GM12878 (cell line): ENCODE data around the gene GMPPA. TPM values are rescaled to one million over a fixed set of nuclear protein-coding genes. Genes with fewer than 3 reads are reported as not detected.

Experiments
- ATAC-seq: fragments of 200-7000 bp; cut with Tn5 transposase; 3 replicates; pipeline ENCODE4 v1.9.1; 2020; ENCODE audit warnings: mild to moderate bottlenecking, moderate library complexity
- BruUV-seq: library from RNA; stranded (reverse); fragments of 400-500 nt; replicated peaks from 2 replicates; lab custom pipeline; 2021; lab: Mats Ljungman, UMichigan
- CTCF ChIA-PET: fragments of 300-600 bp; sonication (Branson Sonifier 250); formaldehyde crosslinking; extraction: SDS; loops from one replicate; lab custom pipeline; 2021; ENCODE audit warnings: inconsistent platforms; lab: Yijun Ruan, JAX
- POLR2A ChIA-PET: fragments of 350-600 bp; formaldehyde crosslinking; extraction: SDS; loops from one replicate; lab custom pipeline; 2021; ENCODE audit warnings: inconsistent platforms; lab: Charles Lee
- RAD21 ChIA-PET: fragments of 300-600 bp; sonication (Branson Sonifier 250); formaldehyde crosslinking; loops from one replicate; lab custom pipeline; 2023; ENCODE audit warnings: antibody characterized with exemption; ENCODE audit not compliant: unreplicated experiment; lab: Charles Lee
- SMC1A ChIA-PET: fragments of 300-600 bp; sonication (Branson Sonifier 250); formaldehyde crosslinking; loops from one replicate; lab custom pipeline; 2023; ENCODE audit not compliant: unreplicated experiment, uncharacterized antibody; lab: Charles Lee
- DNase-seq: peaks from one replicate; pipeline ENCODE4 v3.0.0-alpha.2; 2011; ENCODE audit warnings: low read depth, low spot score
- FAIRE-seq: peaks from 3 replicates; lab custom pipeline; 2011; peaks lifted over from hg19 to GRCh38; lab: Jason Lieb, UNC
- H2AFZ ChIP-seq: 2 replicates; pipeline ENCODE4 v1.6.0; 2011; ENCODE audit warnings: low read depth, low read length, control low read depth; ENCODE audit not compliant: control insufficient read depth
- H3K27ac ChIP-seq: 2 replicates; pipeline ENCODE4 v1.5.1; 2011; ENCODE audit warnings: control low read depth; ENCODE audit not compliant: control insufficient read depth, insufficient read depth
- H3K27me3 ChIP-seq, 2 experiments: replicated peaks in 1 of 2; 2 replicates each; pipeline versions ENCODE4 v1.6.0 to v1.6.1; 2011; ENCODE audit warnings: low read length in 1 of 2; ENCODE audit not compliant: control insufficient read depth in 2 of 2, insufficient read depth in 2 of 2
- H3K36me3 ChIP-seq, 2 experiments: 2 replicates each; pipeline ENCODE4 v1.5.1; 2011; ENCODE audit warnings: low read length in 1 of 2; ENCODE audit not compliant: control insufficient read depth in 2 of 2, insufficient read depth in 2 of 2
- H3K4me1 ChIP-seq: 2 replicates; pipeline ENCODE4 v1.6.1; 2011; ENCODE audit warnings: mild to moderate bottlenecking, low read length, moderate library complexity, mixed read lengths; ENCODE audit not compliant: control insufficient read depth, insufficient read depth
- H3K4me2 ChIP-seq: 2 replicates; pipeline ENCODE4 v1.6.0; 2011; ENCODE audit warnings: control low read depth; ENCODE audit not compliant: control insufficient read depth, insufficient read depth
- H3K4me3 ChIP-seq: fragments of 200-600 bp; sonication (generic); 2 replicates; pipeline ENCODE4 v1.5.1; 2016
- H3K79me2 ChIP-seq: 2 replicates; pipeline ENCODE4 v1.6.0; 2011; ENCODE audit warnings: low read length; ENCODE audit not compliant: control insufficient read depth, insufficient read depth
- H3K9ac ChIP-seq: 2 replicates; pipeline ENCODE4 v1.8.0; 2011; ENCODE audit warnings: low read length, control low read depth, mixed read lengths; ENCODE audit not compliant: control insufficient read depth, insufficient read depth
- H3K9me3 ChIP-seq: replicated peaks from 3 replicates; pipeline ENCODE4 v1.5.1; 2011; ENCODE audit warnings: mild to moderate bottlenecking, low read length; ENCODE audit not compliant: control insufficient read depth, insufficient read depth
- H4K20me1 ChIP-seq: 2 replicates; pipeline ENCODE4 v1.6.0; 2011; ENCODE audit not compliant: control insufficient read depth, insufficient read depth
- MTA3 ChIP-seq: IDR thresholded peaks from 2 replicates; pipeline ENCODE4 v1.6.1; 2012; ENCODE audit warnings: low read length, inconsistent platforms, borderline replicate concordance
- WGBS: methylation state at CpG from one replicate; pipeline ENCODE4 v1.1.6; 2016; ENCODE audit warnings: low lambda C conversion rate; ENCODE audit not compliant: insufficient replicate concordance, insufficient coverage; ENCODE audit errors: missing lambda C conversion rate; 5-methylcytosine and 5-hydroxymethylcytosine counted together
- in situ Hi-C: fragments of 300-500 bp; cut with MboI; formaldehyde crosslinking; loops from 9 replicates; pipeline ENCODE4 v1.14.3; 2018; ENCODE audit warnings: mixed read lengths
- intact Hi-C: fragments of 100-400 bp; cut with micrococcal nuclease; formaldehyde crosslinking; loops from one replicate; pipeline ENCODE4 v1.14.2; 2022; ENCODE audit not compliant: unreplicated experiment
- polyA plus RNA-seq, 11 experiments: library from polyadenylated mRNA; depleted of rRNA in 4 of 11; unstranded in 6 of 11; stranded (reverse) in 5 of 11; fragments of >200 nt; fragmentation: Nextera tagmentation in 4 of 11; fragmentation: Illumina TruSeq in 1 of 11; extraction: Ambion mirVana in 4 of 11; extraction: Trizol in 1 of 11; gene quantifications; 1 replicate in 1 of 11; 2 replicates in 10 of 11; pipeline versions ENCODE4 v1.2.1 to v1.2.3, GENCODE V29; 2011 to 2016; ENCODE audit warnings: inconsistent platforms in 2 of 11, missing spikeins in 2 of 11, low read depth in 1 of 11
- total RNA-seq, 4 experiments: library from RNA; depleted of rRNA in 3 of 4; stranded (reverse); fragments of >200 nt in 3 of 4; fragmentation: Illumina TruSeq in 1 of 4; extraction: Trizol in 1 of 4; gene quantifications; 2 replicates each; pipeline versions ENCODE4 v1.2.1 to v1.2.3, GENCODE V29; 2013 to 2021
- TF ChIP-seq, protein P1 (sequence below): fragments of 450-650 bp; IDR thresholded peaks from 2 replicates; pipeline ENCODE4 v1.6.1; 2018; ENCODE audit warnings: borderline replicate concordance, mild to moderate bottlenecking; ENCODE audit not compliant: partially characterized antibody

The GMPPA gene
- total and polyA plus RNA-seq, 10 of the 15 experiments (the other 5 are each of a cell fraction or from before 2014, with no cell fraction given): 1.9 to 83.2 (median 45.0) TPM

DNA sequence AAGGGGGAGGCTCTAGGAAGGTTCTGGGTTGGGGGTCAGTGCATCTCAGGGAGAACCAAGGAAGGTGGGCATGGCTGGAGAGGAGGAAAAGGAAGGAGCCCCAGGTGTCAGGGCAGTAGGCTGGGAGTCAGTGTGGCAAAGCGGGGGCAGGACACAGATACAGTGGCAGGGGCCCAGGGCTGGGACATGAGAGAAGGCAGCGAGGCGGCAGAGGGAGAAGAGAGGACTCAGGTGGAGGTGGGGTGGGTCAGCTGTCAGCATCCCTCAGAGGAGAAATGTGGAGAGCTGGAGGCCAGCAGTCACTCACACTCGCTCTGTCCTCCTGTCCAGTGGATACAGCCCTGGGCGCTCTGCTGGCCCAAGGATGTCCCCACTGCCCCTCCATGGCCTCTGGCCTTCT lies 5.6 kb upstream of the GMPPA start:
- in situ Hi-C loops: no loop called here

More for the DNA sequence above, 5.6 kb upstream of the GMPPA start:
- Histone ChIP-seq H2AFZ (no peak overlapping the region), H3K4me3 (no peak overlapping the region), H3K4me1 (peaks cover 6% of the 10 kb centered on the region), H3K27me3 (peaks cover 13 to 15% of the 10 kb centered on the region in 2 experiments), H3K4me2 (no peak overlapping the region), H3K79me2 (no peaks in the 10 kb centered on the region), H3K27ac (no peak overlapping the region), H3K36me3 (no peaks in the 10 kb centered on the region), H3K9me3 (no peaks in the 10 kb centered on the region; the same call in 2 of the 3 replicates), H3K9ac (no peak overlapping the region), H4K20me1 (no peaks in the 10 kb centered on the region)
- TF ChIP-seq, protein P1, sequence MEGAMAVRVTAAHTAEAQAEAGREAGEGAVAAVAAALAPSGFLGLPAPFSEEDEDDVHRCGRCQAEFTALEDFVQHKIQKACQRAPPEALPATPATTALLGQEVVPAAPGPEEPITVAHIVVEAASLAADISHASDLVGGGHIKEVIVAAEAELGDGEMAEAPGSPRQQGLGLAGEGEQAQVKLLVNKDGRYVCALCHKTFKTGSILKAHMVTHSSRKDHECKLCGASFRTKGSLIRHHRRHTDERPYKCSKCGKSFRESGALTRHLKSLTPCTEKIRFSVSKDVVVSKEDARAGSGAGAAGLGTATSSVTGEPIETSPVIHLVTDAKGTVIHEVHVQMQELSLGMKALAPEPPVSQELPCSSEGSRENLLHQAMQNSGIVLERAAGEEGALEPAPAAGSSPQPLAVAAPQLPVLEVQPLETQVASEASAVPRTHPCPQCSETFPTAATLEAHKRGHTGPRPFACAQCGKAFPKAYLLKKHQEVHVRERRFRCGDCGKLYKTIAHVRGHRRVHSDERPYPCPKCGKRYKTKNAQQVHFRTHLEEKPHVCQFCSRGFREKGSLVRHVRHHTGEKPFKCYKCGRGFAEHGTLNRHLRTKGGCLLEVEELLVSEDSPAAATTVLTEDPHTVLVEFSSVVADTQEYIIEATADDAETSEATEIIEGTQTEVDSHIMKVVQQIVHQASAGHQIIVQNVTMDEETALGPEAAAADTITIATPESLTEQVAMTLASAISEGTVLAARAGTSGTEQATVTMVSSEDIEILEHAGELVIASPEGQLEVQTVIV: peak; percentile 8
- TF ChIP-seq MTA3: no peak
- 55% methylated on average over 5 of the region's 5 CpGs for WGBS
- POLR2A ChIA-PET: no interaction called here
- SMC1A ChIA-PET: no interaction called here
- FAIRE-seq: no peak
- DNase-seq: no peak
- BruUV-seq: no TSS peak
- RAD21 ChIA-PET: no interaction called here
- ATAC-seq: no peak
- CTCF ChIA-PET: interaction anchor here (0.7 to 11.4 kb wide), 2 partner anchors 35 to 104 kb away, joined by 3 to 224 read pairs; no protein-coding TSS in a partner anchor
- intact Hi-C loops: no loop called here
